ENCODE data around the gene ERH. TPM values are rescaled to one million over a fixed set of nuclear protein-coding genes. Genes with fewer than 3 reads are reported as not detected.

ERH gene
- total RNA-seq, 1 donor from 2014 or later: 282 TPM

DNA sequence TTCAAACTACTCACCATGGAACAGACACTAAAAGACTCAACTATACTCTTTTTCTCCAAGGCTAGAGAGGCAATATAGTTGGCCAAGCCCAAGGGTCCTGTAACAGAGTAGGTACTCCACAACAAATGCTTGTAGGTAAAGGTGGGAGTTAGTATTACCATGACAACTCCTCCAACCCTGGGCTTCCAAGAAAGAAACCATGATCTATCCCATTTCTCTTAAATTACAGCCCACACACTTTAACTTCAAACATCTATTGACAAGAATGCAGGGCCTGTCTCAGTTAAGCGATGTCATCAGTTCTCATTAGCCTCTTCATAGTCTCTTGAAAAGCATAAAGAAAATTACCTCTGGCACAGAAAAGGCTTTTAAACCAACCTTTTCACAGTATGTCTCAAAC, 25.0 kb downstream of the ERH start:
- peaks cover 2% of the 10 kb centered on the region for H3K27me3 Mint-ChIP-seq (ENCODE audit: unreplicated experiment)
- H3K4me3 Mint-ChIP-seq (ENCODE audit: unreplicated experiment): no peak overlapping the region
- peaks cover 18% of the 10 kb centered on the region for H3K36me3 Mint-ChIP-seq (ENCODE audit: low read depth, unreplicated experiment)
- DNase-seq (ENCODE audit: low spot score): no peak
- H3K9me3 Mint-ChIP-seq (ENCODE audit: unreplicated experiment): no peaks in the 10 kb centered on the region
- H3K4me1 Mint-ChIP-seq (ENCODE audit: unreplicated experiment): no peaks in the 10 kb centered on the region
- TF ChIP-seq, protein P1, sequence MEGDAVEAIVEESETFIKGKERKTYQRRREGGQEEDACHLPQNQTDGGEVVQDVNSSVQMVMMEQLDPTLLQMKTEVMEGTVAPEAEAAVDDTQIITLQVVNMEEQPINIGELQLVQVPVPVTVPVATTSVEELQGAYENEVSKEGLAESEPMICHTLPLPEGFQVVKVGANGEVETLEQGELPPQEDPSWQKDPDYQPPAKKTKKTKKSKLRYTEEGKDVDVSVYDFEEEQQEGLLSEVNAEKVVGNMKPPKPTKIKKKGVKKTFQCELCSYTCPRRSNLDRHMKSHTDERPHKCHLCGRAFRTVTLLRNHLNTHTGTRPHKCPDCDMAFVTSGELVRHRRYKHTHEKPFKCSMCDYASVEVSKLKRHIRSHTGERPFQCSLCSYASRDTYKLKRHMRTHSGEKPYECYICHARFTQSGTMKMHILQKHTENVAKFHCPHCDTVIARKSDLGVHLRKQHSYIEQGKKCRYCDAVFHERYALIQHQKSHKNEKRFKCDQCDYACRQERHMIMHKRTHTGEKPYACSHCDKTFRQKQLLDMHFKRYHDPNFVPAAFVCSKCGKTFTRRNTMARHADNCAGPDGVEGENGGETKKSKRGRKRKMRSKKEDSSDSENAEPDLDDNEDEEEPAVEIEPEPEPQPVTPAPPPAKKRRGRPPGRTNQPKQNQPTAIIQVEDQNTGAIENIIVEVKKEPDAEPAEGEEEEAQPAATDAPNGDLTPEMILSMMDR (IDR thresholded peaks at IDR 0.05; ENCODE audit: unreplicated experiment): no peak
- no peak overlapping the region for H3K27ac Mint-ChIP-seq (ENCODE audit: unreplicated experiment)

DNA sequence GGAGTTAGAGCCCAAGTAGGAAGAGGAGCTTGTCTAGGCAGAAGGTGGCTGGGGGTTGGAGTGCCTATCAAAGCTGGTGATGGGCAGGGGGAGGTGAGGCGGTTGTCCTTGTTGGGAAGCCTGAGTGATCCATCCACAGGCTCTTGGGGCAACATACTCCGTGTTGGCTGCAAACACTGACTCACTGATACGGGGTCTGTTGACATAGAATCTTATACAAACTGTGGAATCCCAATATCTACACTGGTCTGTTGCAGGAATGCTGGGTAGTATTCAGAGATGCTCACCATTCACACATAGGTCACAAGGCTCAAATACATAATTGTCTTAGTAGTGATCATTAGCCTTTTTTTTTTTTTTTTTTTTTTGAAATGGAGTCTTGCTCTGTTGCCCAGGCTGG, 26.0 kb downstream of the ERH start:
- H3K36me3 Mint-ChIP-seq (ENCODE audit: low read depth, unreplicated experiment): peaks cover 18% of the 10 kb centered on the region
- H3K27ac Mint-ChIP-seq (ENCODE audit: unreplicated experiment): no peak overlapping the region
- H3K4me3 Mint-ChIP-seq (ENCODE audit: unreplicated experiment): no peak overlapping the region
- no peak for DNase-seq (ENCODE audit: low spot score)
- peaks cover 2% of the 10 kb centered on the region for H3K27me3 Mint-ChIP-seq (ENCODE audit: unreplicated experiment)
- TF ChIP-seq, protein P1 (IDR thresholded peaks at IDR 0.05; ENCODE audit: unreplicated experiment): no peak
- H3K9me3 Mint-ChIP-seq (ENCODE audit: unreplicated experiment): no peaks in the 10 kb centered on the region
- H3K4me1 Mint-ChIP-seq (ENCODE audit: unreplicated experiment): no peaks in the 10 kb centered on the region

DNA sequence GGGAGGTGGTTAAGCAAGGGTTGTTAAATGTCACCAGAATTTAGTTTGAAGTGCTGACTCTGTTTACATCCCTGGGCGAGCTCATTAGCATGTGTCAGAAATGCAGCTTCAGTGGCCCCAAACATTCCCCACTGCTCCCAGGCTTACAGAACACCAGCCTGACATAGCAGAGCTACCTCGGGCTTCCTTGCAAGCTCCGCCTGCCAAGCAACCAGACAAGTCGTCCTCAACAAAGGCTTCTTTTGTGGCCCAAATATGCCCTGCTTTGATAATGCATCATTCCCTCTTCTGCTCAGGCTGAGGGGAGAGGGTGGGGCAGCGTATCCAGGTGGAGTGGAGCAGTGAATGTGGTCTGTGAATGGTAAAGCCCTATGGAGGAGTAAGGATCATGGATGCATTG, 28.0 kb downstream of the ERH start:
- no peak overlapping the region for H3K4me3 Mint-ChIP-seq (ENCODE audit: unreplicated experiment)
- H3K4me1 Mint-ChIP-seq (ENCODE audit: unreplicated experiment): no peaks in the 10 kb centered on the region
- no peaks in the 10 kb centered on the region for H3K36me3 Mint-ChIP-seq (ENCODE audit: low read depth, unreplicated experiment)
- TF ChIP-seq, protein P1 (IDR thresholded peaks at IDR 0.05; ENCODE audit: unreplicated experiment): no peak
- H3K9me3 Mint-ChIP-seq (ENCODE audit: unreplicated experiment): no peaks in the 10 kb centered on the region
- DNase-seq (ENCODE audit: low spot score): no peak
- H3K27ac Mint-ChIP-seq (ENCODE audit: unreplicated experiment): no peak overlapping the region
- H3K27me3 Mint-ChIP-seq (ENCODE audit: unreplicated experiment): peaks cover 5% of the 10 kb centered on the region

DNA sequence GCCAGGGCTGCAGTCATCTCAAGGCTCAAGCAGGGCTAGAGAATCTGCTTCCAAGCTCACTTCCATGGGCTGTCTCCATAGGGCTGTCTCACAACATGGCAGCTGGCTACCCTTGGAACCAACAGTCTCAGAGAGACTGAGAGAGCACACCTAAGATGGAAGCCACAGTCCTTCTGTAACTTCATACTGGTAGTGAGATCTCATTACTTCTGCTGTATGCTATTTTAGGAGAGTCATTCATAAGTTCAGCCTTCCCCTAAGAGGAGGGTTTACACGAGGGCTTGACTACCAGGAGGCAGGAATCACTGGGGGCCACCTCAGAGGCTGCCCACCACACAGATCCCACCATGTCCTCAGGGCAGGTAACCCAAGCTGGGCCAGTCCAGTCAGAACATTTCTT, 29.7 kb downstream of the ERH start:
- H3K36me3 Mint-ChIP-seq (ENCODE audit: low read depth, unreplicated experiment): no peaks in the 10 kb centered on the region
- H3K9me3 Mint-ChIP-seq (ENCODE audit: unreplicated experiment): no peaks in the 10 kb centered on the region
- H3K4me1 Mint-ChIP-seq (ENCODE audit: unreplicated experiment): no peaks in the 10 kb centered on the region
- H3K4me3 Mint-ChIP-seq (ENCODE audit: unreplicated experiment): no peak overlapping the region
- peaks cover 5% of the 10 kb centered on the region for H3K27me3 Mint-ChIP-seq (ENCODE audit: unreplicated experiment)
- DNase-seq (ENCODE audit: low spot score): no peak
- TF ChIP-seq, protein P1 (IDR thresholded peaks at IDR 0.05; ENCODE audit: unreplicated experiment): no peak
- H3K27ac Mint-ChIP-seq (ENCODE audit: unreplicated experiment): no peak overlapping the region

DNA sequence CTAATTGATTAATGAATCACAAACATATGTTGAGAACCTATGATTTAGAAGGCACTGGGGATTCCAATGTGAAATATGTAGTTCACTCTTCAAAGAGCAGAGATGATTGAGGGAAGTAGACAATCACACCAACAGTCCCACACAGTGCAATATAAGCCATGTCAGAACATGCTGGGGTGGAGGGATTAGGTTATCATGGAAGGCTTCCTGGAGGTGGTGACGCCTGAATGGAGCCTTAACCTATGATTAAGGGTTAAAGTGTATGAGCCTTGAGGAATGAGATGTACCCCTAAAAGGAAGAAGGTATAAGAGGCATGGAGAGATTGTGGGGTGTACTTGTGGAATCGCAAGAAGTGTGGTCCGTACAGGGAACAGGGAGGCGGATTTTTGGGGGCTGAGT, 31.3 kb downstream of the ERH start:
- no peaks in the 10 kb centered on the region for H3K9me3 Mint-ChIP-seq (ENCODE audit: unreplicated experiment)
- peaks cover 5% of the 10 kb centered on the region for H3K27me3 Mint-ChIP-seq (ENCODE audit: unreplicated experiment)
- H3K4me1 Mint-ChIP-seq (ENCODE audit: unreplicated experiment): no peaks in the 10 kb centered on the region
- no peak overlapping the region for H3K4me3 Mint-ChIP-seq (ENCODE audit: unreplicated experiment)
- DNase-seq (ENCODE audit: low spot score): no peak
- no peaks in the 10 kb centered on the region for H3K36me3 Mint-ChIP-seq (ENCODE audit: low read depth, unreplicated experiment)
- no peak overlapping the region for H3K27ac Mint-ChIP-seq (ENCODE audit: unreplicated experiment)
- TF ChIP-seq, protein P1 (IDR thresholded peaks at IDR 0.05; ENCODE audit: unreplicated experiment): no peak

Data from endothelial cell (in vitro differentiated cells).